GM19467 (cell line): ENCODE measurements around the gene ILKAP.
"Not testable (repeated sequence)": the region's sequence is repeated elsewhere in the genome, so short reads cannot be mapped to it uniquely, and the experiment has no call there.

Experiments
- ATAC-seq: cut with Tn5 transposase; IDR thresholded peaks from one replicate; pipeline ENCODE4 v1.9.1; 2021; ENCODE audit warnings: mild to moderate bottlenecking, moderate library complexity; ENCODE audit not compliant: unreplicated experiment

Gene ILKAP

DNA sequence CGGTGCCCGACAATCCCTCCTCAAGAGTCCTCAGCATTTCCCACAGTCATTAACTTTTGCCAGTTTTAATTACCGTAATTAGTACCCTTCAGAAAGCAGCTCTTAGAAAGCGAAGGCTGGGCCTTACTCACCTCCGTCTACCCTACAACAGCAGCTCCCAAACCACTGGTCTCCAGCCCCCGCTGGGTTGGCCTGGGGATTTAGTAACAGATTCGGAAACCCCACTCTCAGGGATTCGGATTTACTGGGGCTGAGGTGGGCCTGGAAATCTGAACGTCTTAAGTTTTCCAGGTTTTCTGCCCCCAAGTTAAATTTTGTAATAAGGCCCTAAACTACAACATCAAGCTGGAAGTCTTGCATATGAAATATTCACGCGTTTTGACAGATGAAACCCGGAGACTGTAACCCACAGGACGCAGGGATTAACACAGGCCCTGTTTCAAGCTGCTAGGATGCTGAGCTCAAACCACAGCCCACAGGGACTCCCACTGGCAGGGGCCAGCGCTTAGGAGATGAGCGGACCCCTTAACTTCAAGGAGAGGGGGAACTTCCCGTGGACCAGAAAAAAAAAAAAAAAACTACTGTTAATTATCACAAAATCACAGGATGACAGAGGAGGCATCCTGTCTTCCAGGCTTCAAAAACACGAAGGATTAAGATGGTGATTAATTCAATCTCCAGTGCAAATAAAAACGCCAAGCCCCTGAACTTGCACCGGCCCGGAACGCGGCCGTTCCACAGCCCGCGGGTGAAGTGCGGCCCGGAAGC, 985 bp downstream of the ILKAP start:
- no peak for ATAC-seq

DNA sequence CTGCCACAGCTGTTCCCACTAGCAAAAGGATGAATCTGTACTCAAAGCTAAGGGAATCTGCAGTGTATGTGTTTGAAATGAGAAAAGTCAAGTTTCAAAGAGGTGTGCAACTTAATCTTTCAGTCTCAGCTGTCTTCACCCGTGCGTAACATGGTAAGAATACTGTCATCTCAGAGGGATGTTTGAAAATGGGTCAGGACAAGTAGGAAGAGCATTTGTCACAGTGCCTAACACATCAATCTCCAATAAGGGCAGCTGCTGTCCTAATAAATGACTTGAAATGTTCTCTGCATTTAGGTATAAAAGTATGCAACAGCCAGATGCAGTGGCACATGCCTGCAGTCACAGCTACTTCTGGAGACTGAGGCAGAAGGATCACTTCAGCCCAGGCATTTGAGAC, 13.1 kb downstream of the ILKAP start:
- ATAC-seq: no peak

DNA sequence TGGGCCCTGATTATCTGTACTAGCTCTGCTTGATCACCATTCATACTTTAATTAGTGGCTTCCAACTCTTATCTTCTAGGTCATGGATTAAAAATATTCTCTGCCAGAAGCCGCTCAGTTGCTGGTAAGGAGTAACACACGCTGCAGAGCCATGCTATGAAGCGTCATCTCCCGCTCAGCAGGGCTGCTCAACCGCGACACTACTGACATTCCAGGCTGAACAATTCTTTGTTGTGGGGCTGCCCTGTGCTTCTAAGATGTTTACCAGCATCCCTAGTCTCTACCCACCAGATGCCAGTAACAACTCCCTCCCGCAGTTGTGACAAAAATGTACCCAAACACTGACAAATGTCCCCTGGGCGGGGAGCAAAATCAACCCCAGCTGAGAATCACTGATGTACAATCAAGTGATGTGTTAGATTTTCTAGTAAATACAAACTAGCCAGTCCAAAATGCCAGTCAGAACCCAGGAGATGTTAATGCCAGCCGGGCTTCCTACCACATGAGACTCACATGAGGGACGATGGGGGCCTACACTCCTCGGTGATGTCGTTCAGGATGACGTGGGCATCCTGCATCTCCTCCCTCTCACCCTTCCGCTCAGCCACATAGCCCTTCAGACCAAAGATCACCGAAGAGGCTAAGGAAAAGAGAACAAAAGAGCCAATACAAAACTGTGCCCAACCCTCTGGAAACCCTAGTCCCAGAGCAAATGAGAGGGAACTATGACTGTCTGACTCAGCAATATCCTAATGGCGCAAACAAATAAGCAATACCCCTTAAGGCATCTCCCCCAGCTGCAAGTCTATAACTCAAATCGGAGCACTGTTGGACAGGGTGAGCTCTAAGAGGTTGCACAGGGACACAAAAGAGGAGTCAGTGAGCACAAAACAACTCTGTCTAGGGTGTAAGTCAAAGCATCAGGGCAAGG, 15.6 kb downstream of the ILKAP start:
- ATAC-seq: no peak

DNA sequence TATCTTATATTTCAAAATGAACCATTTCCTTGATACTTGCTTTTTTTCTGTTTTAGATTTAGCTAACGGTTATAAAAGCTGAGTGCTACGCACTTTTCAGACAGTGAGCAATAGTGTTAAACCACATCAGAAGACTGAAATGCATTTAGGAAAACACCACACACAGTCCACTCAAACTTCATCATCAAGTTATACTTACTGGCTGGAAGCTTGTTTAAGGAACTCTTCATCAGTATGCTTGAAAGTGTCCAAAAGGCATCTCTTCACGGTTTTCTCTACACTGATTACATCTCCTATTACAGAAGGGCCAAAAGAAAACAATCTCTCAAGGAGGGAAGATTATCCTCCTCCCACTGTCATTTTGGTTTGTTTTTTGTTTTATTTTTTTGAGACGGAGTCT, 19.7 kb downstream of the ILKAP start:
- ATAC-seq: no peak

DNA sequence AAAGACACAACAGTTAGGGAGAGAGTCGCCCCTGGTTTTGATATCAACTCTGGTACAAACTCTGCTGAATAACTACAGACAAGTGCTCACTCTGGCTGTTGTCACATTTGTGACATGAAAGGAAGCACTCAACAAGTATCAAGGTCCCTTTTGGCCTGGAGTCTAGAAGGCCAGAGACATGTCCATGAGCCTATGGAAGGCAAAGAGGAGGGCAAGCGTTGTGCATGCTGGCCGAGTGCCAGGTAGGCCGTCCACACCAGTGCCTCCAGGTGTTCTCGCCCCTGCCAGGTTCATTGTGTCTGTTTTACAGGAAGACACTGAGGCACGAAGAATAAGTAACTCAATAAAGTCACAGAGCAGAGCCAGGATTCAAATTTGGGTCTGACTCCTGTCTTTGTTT, 21.1 kb downstream of the ILKAP start:
- ATAC-seq: no peak

DNA sequence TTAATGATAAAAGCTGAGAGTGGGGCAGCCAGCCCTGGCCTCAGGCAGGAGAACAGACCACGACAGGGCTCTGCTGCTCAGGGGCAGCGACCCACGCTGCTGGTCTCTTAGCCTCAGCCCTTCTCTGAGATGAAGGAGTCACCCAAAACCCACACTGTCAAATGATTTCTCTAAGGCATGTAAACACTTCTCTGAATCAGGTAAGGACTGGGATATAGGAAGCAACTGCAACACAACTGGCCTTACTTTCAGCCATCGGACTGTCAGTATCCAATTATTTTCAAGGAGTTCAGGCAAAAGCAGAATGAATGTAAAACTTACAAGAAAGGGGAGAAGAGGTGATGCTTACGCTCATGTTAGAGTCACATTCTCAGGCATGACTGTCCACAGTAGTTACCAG, 22.9 kb downstream of the ILKAP start:
- ATAC-seq: no peak

DNA sequence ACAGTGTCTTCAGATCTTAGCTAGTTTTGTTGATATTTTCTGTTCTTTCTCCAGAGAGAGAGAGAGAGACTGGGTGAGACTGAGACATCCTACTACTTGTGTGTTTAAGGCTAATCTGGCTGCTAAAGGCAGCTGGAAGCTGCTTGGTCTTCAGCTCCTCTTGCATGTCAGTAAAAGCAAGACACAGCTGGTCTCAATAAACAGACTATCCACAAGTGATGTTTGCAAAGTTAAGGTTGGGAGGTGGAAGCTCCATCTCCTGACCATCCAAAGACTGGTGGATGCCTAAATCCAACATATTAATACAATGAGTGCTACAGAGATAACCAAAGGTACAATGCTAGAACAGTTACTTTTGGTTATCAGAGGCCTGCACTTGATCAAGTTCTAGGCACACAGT, 26.9 kb downstream of the ILKAP start:
- ATAC-seq: no peak

DNA sequence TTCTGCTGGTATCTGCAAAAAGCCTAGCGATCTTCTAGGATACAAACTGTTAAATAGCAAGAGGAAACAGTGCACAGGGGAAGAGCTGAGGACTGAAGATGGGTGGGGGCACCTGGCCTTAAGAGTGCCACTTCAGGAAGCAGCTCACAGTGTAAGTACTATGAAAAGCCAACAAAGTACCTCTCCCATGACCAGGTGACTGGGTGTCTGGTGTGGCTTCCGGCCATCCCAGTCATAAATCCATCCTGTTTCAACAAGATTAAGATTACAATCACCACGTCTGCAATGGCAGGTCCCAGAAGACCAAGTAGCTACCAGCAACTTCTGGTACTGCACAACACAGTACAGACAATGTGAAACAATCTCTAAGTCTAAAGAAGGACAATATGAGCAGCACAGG, 28.8 kb downstream of the ILKAP start:
- ATAC-seq: no peak

DNA sequence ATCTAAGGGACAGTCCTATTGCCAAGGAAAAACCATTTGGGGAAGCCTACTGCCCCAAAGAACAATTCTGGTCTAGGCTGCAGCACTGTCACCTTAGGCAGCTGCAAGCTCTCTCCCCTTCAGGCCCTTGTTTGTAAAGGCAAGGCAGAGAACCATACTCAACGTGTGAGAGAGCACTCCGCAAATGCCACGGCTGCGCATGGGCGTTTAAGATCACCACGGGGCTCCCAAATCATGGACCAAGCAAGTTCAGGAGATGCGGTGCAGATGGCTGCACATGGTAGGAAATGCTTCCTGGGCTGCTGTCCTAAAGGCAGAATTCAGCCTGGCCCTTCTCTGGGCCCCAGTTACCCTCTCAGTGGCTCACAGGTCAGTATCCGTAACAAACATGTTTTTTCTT, 29.2 kb downstream of the ILKAP start:
- ATAC-seq: no peak

DNA sequence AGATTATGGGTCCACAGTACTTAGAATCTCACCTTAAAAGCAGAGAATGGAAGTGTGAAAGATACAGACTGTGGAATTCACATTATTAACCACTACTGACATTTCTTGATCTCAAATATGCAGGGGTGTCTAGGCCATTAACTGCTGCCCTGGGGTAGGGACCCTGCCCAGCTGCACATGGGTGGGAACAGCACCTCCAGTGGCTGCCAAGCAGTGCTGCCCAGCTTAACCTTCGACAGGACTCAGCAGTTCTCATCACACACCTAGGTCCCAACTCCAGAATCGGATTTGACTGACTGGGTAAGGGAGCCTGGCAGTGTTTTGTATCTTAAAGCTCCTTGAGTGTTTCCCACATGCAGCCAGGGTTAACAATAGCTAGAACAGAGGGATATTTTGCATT, 29.8 kb downstream of the ILKAP start:
- no peak for ATAC-seq

DNA sequence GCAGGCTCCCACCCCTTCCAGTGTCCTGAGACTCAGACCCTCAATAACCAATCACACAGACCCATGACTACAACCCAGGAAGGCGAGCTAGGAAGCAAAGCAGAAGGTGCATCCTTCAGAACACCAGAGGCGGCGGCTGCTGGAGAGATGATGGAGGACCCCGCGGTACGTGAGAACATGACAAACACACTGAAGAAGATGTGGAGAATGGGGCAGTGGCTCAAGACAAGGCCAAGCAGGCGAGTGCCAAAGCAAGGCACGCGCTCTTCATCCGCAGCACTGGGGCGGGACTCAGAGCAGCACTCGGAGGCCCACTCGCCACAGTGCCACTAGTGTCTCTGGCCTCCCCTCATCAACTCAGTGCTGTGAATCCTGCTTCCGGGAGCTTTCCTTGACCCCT, 31.1 kb downstream of the ILKAP start:
- no peak for ATAC-seq

DNA sequence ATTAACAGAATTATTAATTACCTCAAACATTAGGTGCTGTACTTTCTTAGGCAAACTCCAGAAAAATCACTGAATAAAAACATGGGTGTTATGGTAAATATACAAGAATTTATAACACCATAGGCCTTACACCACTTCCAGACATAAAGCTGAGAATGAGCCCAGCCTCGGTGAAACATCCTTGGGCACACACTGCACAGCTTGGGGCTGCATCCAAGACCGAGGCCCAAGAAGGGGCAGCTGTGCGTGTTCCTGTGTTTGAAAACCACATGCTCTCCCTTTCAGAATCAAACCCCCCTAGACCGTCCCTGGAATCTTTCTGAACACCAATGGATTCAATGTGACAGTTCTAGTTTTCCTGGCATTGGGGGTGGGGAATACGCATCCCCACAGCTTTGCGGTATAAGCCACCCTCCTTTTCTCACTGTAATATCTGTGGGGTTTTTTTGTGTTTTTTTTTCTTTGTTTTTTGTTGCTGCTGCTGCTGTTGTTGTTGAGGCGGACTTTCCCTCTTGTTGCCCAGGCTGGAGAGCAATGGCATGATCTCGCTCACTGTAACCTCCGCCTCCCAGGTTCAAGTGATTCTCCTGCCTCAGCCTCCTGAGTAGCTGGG, 31.8 kb downstream of the ILKAP start:
- no peak for ATAC-seq

DNA sequence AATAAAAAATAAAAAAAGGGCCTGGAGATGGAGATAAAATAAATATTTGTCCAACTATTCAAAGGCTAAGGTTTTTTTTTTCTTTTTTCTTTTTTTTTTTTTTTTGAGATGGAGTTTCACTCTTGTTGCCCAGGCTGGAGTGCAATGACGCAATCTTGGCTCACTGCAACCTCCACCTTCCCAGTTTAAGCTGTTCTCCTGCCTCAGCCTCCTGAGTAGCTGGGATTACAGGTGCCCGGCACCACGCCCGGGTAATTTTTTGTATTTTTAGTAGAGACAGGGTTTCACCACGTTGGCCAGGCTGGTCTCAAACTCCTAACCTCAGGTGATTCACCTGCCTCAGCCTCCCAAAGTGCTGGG, 32.4 kb downstream of the ILKAP start:
- not testable (repeated sequence) for ATAC-seq

DNA sequence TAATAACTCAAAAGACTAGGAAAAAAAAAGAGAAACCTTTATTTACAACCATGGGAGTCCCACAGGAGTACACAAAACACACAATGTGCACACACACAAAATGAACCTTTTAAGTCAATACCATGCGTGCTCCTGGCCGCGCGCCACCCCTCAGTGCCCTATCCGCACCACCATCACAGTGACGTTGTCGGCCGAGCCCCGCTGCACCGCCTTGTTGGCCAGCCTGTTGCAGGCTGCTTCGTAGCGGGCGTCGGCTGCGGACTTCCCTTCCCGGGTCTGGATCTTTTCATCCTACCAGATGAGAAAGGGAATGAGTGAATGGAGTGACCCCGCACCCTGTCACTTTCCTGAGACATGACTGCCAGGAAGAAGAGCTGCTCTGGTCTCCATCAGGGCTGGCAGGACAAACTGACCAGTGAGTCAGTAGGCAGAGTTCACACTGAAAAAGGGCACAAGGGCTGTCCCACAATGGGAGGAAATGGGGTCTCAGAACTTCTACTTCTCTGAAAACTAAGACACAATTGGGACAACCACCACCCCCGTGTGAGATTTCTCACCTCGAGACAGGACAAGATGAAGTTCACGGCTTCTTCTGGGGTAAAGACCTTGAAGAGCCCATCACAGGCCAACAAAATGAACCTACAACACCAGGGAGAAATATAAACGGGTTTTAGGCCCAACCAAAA, 33.0 kb downstream of the ILKAP start:
- ATAC-seq: no peak

DNA sequence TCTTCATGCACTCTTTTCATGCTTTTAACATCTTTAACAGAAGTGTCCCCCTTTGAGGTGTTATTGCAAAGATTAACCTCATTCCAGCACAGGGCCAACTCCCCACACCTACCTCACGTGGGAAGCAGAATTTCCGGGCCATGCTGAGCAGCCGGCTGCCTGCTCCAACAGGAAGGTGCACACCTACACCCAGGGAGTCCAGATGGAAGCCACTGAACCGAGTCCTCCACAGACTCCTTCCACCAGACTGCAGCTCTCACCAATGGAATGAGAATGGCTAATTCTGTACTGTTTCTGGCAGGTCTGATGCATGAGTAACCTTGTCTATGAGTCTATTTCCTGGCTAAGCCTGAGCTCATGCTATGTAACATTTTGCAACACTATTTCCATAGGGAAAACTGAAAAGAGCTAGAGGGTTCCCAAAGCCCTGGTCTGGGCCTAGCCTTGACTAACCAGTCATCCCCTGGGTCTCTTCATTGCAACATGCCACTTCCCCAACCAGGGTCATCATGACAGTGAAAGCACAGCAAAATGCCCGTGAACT, 33.7 kb downstream of the ILKAP start:
- no peak for ATAC-seq

DNA sequence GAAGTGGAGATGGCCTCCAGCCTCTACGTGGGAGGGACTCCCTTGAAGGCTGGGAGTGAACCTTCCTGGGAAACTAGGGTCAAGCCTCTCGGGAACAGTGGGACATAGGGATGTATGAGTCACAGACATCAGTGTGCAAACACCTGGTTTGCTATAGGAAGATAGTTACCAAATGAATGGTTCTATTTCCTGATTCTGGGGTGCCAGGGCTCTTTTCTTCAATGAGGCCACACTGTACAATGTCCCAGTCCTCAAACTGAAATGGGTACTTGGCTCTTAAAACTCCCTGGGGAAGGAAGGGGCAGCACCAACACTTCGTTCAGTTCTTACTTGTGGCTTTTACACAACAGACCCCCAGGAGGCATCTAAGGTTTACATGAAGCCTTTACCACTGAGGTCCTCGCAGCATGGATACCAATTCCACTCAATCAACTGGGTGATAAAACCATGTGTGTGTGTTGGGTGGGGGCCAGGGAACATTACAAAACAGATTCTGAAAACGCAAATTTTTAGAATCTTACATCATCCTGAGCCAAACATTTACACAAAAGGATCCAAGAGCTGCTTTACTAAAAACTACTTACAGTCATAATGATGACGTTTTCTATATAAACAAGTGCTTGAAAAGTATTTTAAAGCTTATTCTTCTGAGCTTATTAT, 34.3 kb downstream of the ILKAP start:
- no peak for ATAC-seq

DNA sequence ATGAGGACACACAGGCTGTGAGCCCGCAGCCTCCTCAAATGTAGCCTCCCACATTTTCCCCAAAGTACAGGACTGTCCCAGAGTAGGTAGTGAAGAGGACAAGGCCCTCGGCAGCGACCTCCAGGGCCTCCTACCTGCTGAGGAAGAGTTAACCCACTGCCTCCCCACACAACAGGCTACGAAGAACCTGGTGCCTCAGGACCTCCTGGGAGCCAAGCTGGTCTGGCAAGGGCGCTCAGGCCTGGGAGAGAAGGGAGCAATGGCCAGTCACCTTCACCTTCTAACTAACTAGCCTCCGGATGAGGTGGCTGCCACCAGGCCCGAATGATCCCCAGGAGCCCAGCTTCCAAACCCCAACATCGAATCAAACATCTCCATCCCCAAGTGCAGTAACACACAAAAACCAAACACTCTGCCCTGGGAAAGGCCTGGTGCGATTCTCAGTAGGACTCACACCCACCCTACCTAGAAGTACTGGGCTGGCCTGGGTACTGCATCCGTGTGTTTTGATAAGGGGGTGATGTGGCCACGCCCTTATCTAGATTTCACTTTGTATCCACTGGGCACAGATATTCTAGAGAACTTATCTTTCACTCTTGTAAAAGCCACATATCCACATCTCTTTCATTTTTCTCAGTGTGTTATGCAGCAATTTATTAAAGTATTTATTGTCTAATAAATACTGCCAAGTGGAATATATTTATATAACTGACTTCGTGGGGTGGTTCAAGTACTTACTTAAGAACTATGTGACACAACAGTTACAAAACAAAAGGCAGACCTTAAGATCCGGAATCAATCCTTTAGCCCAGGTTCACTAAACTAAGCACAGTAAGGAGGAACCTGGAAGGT, 35.1 kb downstream of the ILKAP start:
- ATAC-seq: no peak

DNA sequence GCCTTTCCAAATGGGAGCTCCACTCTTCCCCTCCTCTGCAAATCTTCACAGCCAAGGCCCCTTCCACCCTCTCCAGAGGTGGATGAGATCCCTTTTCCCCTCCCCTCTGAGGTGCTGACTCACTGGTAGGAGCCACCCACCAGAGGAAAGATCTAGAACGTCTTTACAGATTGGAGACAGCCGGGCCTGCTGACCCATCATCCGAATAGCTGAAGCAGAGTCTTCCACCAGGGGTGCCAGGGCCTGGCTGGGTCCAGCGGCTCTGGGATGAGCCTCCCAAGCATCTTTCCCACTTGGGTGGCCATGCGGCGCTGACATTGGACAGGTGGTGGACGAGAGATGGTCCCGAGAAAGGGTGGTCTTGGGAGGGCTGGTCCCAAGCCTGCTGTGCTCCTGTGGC, 35.7 kb downstream of the ILKAP start:
- ATAC-seq: no peak

DNA sequence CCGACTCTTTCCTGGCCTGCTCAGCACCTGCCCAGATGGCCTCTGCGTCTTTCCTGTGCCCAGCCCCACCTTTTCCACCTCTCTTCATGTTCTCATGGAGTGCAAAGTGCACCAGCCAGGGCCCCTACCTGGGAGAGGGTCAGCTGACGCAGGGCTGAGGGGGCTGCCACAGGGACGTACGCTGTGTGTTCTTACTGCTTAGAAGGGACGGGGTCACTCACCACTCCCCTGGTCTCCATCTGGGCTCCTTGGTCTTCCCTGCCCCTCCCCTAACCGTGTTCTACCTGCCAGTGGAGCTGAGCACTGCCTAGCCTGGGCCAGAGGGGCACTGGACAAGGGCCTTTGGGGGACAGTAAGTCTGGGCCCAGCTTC, 36.2 kb downstream of the ILKAP start:
- no peak for ATAC-seq
